SKM-1 (cell line): ENCODE measurements around the gene FAM168A.
"Not testable (repeated sequence)": the region's sequence is repeated elsewhere in the genome, so short reads cannot be mapped to it uniquely, and the experiment has no call there.

Experiments used
- DNase-seq: peaks from one replicate; lab custom pipeline; 2025; ENCODE audit not compliant: unreplicated experiment; lab: John Stamatoyannopoulos, UW

FAM168A gene

DNA sequence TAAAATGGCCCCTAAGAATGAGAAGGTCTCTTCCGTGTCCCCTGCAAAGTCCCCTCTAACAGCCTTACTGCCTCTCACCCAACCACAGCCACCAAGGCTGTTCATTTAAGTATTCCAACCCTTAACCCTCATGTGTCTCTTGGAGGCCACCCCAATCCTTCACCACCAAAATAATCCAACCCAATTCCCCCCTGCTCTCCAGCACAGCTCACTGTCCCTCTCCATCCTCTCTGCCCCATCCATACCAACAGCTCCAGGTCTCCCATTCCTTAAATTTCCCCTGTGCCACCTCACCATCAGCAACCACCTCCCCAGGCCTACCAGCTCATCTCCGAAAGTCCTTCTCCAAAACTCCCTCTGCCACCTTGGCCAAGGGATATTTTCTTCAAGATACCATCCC is 1.4 kb downstream of the FAM168A start:
- no peak for DNase-seq

DNA sequence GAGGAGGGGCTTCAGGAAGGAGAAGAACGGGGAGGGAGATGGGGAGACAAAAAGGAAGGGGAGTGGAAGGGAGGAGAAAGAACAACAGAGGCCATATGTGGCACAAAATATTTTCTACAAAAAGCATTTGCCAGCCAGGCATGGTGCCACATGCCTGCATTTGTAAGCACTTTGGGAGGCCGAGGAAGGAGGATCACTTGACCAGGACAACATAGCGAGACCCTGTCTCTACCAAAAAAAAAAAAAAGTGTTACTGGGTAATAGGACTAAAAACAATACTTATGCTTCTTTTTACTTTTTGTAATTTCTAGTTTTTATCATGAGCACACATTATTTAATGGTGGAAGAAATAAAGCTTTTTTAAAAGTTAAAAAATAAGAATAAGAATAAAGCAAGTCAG is 5.3 kb downstream of the FAM168A start:
- no peak for DNase-seq

DNA sequence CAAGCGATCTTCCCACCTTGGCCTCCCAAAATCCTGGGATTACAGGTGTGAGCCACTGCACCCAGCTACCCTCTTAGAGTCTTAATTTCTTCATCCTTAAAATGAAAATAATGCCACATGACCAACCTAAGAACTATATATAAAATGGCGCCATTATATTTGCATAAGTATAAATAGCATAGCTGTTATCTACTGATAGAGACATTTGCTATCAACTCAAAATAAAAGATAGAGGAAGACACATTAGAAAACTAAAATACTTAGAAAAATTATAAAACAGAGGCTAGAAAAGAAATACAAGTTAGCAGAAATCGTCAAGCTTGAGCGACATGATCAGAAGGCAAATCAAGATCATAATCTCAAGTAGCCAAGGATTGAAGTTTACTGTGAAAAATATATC is 6.2 kb downstream of the FAM168A start:
- DNase-seq: no peak

DNA sequence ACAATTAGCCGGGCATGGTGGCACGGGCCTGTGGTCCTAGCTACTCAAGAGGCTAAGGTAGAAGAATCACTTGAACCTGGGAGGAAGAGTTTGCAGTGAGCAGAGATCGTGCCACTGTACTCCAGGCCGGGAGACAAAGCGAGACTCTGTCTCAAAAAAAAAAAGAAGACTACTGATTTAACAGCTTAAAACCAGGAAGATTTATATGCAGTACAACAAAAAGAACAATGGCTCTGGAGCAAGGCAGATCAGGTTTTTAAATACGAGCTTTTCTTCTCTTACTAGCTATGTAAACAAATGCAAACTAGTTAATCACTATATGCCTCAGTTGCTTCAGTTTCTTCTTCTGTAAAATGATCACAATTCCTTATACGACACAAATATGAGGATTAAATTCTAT is 6.9 kb downstream of the FAM168A start:
- no peak for DNase-seq

DNA sequence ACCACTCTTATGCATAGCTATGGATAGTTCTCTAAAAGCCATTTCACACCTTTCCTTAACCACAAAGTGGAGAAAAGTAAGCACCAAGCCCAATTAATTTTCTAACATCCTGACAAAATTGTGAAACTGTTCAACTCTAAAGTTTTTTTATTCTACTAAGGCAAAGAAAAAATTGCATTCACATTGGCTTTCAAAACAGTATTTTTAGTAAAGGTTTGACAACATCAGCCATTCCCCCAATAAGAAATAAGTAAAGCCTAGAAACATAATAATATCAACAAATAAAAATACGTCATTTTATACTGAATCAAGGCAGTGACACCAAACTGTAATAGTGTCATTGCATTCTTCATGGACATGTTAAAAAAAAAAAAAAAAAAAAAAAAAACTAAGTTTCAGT is 11.1 kb downstream of the FAM168A start:
- DNase-seq: no peak

DNA sequence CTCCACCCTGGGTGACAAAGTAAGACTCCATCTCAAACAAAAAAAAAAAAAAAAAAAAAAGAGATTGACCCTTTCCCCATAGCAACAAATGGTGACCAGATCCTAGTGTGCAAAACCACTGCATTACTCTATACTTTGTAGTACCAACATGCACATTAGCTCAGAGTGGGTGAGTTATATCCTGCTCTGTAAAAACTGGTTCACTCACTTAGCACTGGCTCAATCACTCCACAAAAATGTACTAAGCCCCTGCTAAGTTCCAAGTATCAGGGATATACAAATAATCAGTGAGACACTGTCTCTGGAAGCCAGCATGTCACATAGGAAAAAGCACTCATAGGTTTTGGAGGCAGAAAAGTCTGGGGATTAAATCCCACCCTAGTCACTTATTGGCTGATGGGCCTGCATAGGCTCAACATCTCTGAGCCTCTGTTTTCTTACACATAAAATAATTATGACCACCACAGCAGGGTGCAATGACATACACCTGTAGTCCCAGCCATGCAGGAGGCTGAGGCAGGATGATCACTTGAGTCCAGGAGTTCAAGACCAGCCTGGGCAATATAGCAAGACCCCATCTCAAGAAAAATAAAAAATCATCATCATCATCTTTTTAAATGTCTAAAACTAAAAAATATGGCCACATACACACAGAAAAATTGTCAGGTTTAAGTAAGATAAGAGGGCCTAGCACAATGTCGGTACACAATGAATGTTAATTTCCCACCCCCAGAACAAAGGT is 11.9 kb downstream of the FAM168A start:
- no peak for DNase-seq

DNA sequence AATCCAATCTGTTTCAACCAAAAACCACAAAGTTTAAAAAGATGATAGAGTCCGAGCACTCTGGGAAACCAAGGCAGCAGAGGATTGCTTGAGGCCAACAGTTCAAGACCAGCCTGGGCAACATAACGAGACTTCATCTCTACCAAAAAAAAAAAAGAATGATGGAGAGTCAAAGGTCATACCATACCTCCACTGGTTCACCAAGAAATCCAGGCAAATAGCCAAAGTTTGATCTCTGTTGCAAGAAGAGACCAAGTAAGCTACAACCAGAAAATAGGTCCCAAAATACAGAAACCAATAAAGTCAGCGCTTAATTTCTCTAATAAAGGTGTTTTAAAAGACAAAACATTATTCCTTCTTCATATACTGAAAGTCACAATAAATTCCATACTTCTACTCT is 13.1 kb downstream of the FAM168A start:
- no peak for DNase-seq

DNA sequence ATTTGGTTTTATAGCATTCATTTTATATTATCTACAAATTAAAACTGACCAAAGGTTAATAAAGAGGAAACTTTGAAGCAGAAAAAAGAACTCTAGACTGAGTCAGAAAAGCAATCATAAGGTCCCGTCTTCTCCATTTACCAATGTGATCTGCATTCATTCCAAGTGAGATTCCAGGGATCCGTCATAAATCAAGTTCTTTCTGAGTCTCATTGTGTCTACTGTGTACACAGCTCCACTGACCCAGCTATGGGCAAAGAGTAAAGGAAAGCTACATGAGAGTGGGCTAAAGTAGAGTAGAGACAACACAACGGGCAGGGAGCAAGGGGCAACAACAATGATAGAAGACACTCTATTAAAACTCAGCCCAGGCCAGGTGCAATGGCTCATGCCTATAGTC is 15.3 kb downstream of the FAM168A start:
- DNase-seq: no peak

DNA sequence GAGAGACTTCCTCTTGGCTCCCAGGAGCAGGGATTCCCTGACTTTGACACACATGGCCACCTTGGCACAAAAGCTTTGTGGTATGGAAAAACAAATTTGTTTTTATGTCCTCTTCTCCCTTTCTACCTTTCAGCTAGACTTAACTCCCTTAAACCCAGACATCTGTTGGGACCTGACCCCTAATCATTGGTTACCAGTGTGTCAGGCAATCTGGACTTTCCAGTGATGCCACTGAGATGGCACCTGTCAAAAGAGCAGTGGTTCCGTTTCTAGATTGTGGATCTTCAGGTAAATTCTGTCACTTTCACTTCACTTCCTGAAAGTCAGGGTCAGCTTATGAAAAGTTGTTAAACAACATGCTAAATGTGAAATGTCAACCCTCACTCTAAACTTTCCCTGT is 17.2 kb downstream of the FAM168A start:
- not testable (repeated sequence) for DNase-seq

DNA sequence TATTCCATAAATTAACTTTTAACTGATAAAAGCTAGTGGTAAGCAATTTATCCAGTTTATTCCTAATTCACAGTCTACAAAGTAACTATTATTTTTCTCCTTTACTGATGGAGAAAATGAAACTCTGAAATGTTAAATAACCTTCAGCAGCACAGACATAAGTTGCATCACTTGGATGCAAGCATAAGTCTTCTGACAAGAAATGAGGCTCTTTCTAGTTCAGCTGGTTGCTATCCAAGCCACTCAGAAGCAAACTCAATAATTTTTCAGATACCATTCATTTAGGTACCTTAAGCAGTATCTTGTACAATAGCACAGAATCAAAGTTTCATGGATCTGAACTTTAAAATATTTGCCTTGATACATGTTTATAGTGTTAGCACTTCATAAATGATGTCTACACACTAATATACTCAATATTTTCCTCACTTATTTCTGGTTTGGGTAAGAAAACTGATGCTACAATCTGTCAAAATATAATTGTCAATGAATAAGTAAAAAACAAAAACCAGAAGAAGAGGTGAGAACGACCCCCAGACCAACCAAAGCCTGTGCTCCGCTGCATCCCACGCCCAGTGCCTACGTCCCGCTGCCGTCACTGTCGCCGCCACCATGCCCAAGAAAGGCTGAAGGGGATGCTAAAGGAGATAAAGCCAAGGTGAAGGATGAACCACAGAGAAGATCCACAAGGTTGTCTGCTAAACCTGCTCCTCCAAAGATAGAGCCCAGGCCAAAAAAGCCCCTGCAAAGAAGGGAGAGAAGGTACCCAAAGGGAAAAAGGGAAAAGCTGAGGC is 18.1 kb downstream of the FAM168A start:
- DNase-seq: no peak

DNA sequence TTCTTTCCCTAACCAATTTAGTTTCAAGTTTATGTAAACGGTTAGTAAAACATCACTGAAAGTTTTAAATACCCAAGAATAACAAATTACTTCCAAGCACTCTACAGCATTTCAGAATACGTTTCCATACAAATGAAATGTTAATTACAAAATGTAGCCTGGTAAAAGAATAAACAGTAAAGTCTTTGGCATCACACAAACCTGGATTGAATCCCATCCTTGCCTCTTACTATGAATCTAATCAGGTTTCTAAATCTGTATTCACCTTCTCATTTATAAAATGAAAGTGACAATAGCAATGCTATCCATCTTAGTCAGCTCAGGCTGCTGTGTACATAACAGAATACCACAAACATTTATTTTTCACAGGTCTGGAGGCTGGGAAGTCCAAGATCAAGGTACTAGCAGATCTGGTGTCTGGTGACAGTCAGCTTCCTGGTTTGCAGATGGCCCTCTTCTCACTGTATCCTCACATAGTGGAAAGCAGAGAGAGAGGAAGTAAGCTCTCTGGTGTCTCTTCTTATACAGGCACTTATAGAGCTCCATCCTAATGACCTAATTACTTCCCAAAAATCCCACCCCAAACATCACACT is 19.2 kb downstream of the FAM168A start:
- no peak for DNase-seq

DNA sequence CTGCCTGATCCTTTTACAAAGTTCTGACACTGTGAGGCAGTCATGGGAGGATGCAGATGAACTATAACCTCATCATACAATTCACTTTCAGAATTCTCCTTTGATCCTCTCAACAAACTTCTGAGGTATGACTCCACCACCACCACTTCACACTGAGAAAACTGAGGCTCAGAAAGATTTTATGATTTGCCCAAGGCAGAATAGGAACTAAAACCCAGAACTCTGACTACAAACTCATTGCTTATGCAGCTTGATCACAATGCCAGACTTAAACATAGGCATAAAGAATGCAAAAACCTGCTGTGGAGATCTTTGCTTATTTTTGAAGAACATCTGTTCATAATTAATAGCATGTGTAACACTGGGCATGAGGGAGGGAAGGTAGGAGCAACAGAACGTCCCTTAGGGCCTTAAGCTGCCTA is 20.4 kb downstream of the FAM168A start:
- no peak for DNase-seq

DNA sequence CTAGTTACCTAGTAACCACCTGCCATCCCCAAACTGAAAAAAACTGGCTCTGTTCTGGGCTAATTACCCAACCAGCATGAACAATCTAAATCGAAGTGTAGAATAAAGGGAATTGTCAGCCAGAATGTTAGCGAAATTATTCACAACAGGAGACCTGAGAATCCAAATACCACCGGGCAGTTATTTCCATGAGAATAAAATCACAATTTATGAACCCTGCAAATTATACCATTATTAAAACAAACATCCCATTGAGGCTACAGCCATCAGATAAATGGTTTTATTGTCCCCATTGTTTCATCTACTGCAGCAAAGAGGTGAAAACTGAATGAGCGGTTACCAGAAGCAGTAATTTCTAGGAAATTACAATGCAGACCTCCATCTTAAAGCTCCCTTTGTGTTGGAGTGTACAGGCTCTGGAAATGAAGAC is 21.7 kb downstream of the FAM168A start:
- no peak for DNase-seq

DNA sequence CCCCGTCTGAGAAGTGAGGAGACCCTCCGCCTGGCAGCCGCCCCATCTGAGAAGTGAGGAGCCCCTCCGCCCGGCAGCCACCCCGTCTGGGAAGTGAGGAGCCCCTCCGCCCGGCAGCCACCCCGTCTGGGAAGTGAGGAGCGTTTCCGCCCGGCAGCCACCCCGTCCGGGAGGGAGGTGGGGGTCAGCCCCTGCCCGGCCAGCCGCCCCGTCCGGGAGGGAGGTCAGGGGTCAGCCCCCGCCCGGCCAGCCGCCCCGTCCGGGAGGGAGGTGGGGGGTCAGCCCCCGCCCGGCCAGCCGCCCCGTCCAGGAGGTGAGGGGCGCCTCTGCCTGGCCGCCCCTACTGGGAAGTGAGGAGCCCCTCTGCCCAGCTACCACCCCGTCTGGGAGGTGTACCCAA is 25.9 kb downstream of the FAM168A start:
- DNase-seq: not testable (repeated sequence)

DNA sequence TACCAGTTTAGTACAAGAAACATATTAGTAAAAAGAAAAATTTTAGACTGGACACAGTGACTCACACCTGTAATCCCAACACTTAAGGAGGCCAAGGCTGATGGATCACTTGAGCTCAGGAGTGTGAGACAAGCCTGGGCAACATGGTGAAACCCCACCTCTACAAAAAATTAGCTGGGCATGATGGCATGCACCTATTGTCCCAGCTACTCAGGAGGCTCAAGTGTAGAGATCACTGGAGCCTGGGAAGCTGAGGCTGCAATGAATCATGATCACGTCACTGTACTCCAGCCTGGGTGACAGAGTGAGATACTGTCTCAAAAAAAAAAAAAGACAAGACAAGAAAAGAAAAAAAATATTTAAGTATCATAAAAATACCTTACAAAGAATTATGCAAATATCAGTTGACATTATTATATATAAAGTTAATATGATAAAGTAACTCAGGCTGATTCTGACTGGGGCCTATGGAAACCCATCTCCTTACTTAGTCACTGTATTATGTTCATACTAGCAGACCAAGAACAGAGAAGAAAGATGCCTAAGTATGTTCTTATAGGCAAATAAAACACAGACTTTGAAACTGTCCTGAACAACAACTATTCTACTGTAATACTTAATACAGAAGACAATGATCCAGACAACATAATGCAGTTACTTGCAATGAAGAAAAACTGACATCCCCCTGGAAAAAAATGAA is 27.3 kb downstream of the FAM168A start:
- DNase-seq: no peak

DNA sequence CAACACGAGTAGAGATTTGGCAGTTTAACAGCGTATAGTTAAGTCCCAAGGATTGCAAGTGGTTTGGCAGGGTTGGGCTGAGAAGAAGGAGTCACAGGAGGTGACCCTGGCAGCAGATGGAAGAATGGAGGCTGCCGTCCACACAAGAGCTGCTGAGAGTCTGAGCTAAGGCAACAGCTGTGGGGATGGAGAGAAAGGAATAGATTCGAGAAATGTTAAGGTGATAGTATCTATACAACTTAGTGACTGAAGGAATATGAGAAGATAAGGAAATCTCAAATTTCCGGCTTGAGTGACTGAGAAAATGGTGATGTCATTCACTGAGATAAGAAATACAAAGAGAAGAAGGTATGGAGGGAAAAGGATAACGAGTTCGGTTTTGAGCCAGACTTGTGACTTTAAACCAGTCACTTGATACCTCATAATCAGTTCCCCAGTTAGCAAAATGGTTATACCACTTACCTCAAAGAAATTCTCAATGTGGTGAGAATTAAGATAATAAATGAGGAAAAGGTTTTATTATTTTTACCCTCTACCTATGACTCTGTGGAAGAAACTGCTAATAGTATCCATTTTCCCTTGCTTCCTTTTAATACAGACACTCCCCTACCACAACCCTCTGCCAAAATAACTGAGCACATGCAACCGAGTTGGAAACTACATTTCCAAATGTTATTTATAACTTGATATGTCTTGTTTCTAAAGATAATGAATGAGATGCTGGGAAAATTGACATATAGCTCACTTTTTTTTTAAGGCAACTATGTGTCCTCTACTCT is 30.7 kb downstream of the FAM168A start:
- DNase-seq: no peak

DNA sequence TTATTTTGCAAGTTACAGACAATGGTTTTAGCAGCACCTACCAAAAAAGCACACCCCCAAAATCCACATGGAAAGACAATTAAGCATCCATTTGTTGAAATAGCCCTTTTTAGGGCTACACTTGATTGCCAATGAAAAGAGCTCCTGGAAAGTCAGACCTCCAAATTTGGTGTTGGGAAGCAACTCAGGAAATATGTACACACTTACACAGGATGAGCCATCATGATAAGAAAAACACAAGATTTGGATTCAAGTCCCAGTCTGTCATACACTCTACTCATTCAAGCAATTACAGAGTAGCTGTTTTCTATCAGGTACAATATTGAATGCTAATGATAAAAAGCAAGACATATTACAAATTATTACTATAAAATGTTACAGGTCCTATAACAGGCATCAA is 31.5 kb downstream of the FAM168A start:
- DNase-seq: no peak

DNA sequence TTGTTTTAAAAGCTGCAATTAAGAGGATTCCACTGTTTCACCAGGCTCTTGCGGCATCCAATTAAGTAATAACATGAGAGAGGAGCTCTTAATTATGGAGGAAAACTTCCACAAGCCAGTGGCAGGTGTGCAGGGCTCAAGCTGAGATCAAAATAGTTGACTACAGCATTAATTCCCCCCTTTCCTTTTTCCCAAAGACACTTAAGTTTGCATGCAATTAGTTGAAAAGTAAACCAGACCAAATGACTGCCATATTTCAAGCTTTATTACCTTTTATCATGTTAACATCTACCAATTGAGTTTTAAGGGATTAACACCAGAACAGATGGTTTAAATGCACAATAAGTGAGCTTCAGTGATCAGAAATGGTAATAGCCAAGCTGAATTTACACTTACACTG is 32.1 kb downstream of the FAM168A start:
- no peak for DNase-seq

DNA sequence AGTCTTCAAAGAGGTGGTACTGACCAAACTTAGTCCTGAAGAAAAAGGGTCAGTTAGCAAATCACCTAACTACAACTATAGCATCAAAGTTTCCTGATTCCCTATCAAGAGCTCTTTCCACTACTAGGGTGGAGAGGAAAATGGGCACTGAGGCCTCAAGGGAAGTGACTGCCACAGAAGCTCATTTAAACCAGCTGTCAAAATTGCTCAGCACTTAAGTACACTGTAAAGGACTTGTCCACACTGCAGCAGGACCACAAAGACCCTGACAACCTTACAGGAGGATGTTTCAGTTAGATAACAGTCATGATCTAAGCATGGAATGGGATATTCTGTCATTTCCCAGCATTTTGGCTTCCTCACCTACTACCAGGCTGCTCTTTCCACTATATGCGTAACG is 33.0 kb downstream of the FAM168A start:
- no peak for DNase-seq

DNA sequence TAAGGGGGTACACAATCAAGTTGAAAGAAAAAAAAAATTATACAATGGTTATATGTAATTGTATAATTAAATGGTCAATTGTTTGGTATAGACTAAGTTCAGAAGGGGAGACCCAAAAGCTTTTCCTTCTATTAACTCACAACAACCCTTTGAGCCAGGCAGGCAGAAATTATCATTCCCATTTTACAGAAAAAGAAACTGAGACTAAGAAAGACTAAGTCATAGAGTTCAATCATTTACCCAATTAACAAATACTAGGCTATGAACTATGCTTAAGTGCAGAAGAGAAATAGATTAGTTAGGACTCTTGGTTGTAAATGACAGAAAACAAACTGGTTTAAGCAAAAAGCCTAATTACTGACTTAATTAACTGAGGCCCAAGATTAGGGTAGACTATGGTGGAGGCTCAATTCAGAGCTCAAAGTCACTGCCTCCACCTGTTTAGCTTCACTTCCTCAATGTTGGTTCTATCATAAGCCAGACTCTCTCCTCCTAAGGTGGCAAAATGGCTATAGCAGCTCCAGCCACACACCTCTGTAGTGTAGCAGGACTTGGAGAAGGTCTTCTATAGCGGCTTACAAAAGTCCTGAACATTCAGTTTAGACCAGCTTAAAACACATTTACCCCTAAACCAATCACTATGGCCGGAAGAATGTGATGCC is 34.2 kb downstream of the FAM168A start:
- no peak for DNase-seq
